Measurements from ENCODE around the gene CCR3. TPM values are rescaled to one million over a fixed set of nuclear protein-coding genes. Genes with fewer than 3 reads are reported as not detected.

CCR3 gene
- total RNA-seq, 1 donor from 2014 or later = not detected

DNA sequence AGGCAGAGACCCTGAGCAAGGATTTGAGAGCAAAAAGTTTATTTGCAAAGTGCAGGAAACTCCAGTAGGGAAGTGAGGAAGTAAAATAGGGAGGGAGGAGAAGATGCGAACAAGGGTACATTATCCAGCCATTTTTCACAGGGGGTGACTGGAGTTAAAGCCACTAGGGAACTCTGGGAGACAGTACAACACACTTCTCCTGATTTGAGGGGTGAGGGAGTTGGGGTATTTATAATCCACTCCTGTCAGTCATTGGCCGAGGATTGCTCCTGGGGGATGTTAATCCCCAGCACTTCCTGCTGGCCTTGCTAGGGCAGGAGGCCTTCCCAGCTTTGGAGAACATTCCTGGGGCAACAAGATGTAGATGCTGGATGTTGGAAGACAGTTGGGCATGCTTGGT, 28.2 kb downstream of the CCR3 start:
- no peak for DNase-seq (ENCODE audit: low spot score)
- peaks cover 7% of the 10 kb centered on the region for H3K36me3 Mint-ChIP-seq (ENCODE audit: low read depth, unreplicated experiment)
- H3K4me1 Mint-ChIP-seq (ENCODE audit: unreplicated experiment) = peaks cover 2% of the 10 kb centered on the region
- no peak overlapping the region for H3K27ac Mint-ChIP-seq (ENCODE audit: unreplicated experiment)
- no peaks in the 10 kb centered on the region for H3K9me3 Mint-ChIP-seq (ENCODE audit: unreplicated experiment)
- peaks cover 5% of the 10 kb centered on the region for H3K27me3 Mint-ChIP-seq (ENCODE audit: unreplicated experiment)
- TF ChIP-seq, protein P1, sequence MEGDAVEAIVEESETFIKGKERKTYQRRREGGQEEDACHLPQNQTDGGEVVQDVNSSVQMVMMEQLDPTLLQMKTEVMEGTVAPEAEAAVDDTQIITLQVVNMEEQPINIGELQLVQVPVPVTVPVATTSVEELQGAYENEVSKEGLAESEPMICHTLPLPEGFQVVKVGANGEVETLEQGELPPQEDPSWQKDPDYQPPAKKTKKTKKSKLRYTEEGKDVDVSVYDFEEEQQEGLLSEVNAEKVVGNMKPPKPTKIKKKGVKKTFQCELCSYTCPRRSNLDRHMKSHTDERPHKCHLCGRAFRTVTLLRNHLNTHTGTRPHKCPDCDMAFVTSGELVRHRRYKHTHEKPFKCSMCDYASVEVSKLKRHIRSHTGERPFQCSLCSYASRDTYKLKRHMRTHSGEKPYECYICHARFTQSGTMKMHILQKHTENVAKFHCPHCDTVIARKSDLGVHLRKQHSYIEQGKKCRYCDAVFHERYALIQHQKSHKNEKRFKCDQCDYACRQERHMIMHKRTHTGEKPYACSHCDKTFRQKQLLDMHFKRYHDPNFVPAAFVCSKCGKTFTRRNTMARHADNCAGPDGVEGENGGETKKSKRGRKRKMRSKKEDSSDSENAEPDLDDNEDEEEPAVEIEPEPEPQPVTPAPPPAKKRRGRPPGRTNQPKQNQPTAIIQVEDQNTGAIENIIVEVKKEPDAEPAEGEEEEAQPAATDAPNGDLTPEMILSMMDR (IDR thresholded peaks at IDR 0.05; ENCODE audit: unreplicated experiment) = no peak
- no peak overlapping the region for H3K4me3 Mint-ChIP-seq (ENCODE audit: unreplicated experiment)

DNA sequence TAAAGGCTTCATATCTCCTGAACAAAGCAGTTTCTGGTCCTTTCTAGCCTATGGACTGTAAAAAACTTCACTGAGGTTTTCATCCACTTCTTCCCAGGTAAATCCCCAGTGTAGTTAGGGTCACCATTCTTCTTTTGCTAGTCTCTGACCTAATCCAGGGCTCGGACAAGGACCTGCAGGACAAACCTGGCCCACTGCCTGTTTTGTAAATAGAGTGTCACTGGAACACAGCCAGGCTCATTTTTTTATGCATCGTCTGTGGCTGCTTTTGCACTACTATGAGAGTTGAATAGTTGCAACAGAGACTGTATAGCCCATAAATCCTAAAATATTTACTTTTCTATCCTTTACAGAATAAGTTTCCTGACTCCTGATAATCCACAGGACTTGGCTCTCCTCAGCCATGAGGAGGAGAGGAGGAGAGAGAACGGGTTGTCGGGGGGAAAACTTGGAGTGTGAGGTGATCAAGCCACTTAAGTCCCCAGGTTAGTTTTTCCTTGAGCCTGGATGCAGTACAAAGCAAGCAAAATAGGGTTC, 29.0 kb downstream of the CCR3 start:
- Mint-ChIP-seq H3K36me3 (ENCODE audit: low read depth, unreplicated experiment) (peaks cover 7% of the 10 kb centered on the region), H3K9me3 (ENCODE audit: unreplicated experiment) (no peaks in the 10 kb centered on the region), H3K27me3 (ENCODE audit: unreplicated experiment) (peaks cover 3% of the 10 kb centered on the region), H3K4me1 (ENCODE audit: unreplicated experiment) (peaks cover 2% of the 10 kb centered on the region), H3K27ac (ENCODE audit: unreplicated experiment) (no peak overlapping the region), H3K4me3 (ENCODE audit: unreplicated experiment) (no peak overlapping the region)
- TF ChIP-seq, protein P1 (IDR thresholded peaks at IDR 0.05; ENCODE audit: unreplicated experiment) = no peak
- DNase-seq (ENCODE audit: low spot score) = no peak

DNA sequence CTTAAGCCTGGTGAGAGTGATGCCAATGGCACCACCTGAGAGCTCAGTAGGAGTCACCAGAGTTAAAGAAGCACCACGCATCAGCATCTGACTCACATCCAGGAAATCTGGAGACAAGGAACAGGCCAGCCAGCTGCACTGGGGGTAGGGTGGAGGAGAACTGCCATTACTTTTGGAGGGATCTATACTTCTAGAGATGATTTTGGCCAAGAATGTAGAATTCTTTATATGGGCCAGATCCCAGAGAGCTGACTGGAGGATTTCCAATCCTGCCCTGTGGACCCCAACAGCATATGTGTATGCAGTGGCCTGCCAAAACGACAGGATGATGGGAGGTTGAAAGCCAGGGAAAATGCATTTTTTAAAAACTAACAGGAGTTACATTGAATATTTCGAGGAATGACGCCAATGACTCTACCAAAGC, 29.8 kb downstream of the CCR3 start:
- Mint-ChIP-seq H3K36me3 (ENCODE audit: low read depth, unreplicated experiment) (peaks cover 7% of the 10 kb centered on the region), H3K4me1 (ENCODE audit: unreplicated experiment) (peaks cover 2% of the 10 kb centered on the region), H3K9me3 (ENCODE audit: unreplicated experiment) (no peaks in the 10 kb centered on the region), H3K4me3 (ENCODE audit: unreplicated experiment) (no peak overlapping the region), H3K27ac (ENCODE audit: unreplicated experiment) (no peak overlapping the region), H3K27me3 (ENCODE audit: unreplicated experiment) (peaks cover 3% of the 10 kb centered on the region)
- TF ChIP-seq, protein P1 (IDR thresholded peaks at IDR 0.05; ENCODE audit: unreplicated experiment) = no peak
- DNase-seq (ENCODE audit: low spot score) = no peak

DNA sequence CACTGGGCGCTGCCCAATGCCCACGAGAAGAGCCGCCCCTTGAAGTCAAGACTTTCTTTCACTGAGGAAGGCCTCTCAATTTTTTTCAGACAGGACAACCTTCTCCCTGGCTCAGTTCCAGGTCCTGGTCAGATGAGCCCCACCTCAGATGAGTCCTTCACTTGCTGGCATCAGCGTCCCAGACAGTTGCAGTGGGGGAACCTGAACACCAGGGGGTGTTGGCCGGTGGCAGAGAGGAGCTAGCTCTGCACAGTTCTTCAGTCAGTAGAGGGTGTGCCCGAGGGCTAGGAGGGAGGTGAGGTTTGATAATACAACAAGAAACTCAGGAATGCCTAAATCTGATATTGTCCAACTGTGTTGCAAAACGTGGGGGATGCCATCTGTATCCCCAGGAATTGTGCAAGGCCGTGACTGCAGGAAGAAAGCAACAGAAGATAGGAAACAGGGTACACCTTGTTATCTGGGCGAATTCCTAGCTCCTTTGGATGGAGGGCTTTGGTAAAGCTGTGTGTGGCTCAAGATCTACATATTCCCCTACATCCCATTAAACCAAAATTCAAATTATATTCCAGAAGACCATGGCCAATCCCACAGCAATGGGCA, 34.3 kb downstream of the CCR3 start:
- Mint-ChIP-seq H3K27me3 (ENCODE audit: unreplicated experiment) (no peaks in the 10 kb centered on the region), H3K9me3 (ENCODE audit: unreplicated experiment) (peaks cover 5% of the 10 kb centered on the region), H3K4me1 (ENCODE audit: unreplicated experiment) (peaks cover 2% of the 10 kb centered on the region), H3K36me3 (ENCODE audit: low read depth, unreplicated experiment) (no peaks in the 10 kb centered on the region), H3K4me3 (ENCODE audit: unreplicated experiment) (no peak overlapping the region), H3K27ac (ENCODE audit: unreplicated experiment) (no peak overlapping the region)
- DNase-seq (ENCODE audit: low spot score) = peak; percentile 57
- TF ChIP-seq, protein P1 (IDR thresholded peaks at IDR 0.05; ENCODE audit: unreplicated experiment) = peak; percentile 56

DNA sequence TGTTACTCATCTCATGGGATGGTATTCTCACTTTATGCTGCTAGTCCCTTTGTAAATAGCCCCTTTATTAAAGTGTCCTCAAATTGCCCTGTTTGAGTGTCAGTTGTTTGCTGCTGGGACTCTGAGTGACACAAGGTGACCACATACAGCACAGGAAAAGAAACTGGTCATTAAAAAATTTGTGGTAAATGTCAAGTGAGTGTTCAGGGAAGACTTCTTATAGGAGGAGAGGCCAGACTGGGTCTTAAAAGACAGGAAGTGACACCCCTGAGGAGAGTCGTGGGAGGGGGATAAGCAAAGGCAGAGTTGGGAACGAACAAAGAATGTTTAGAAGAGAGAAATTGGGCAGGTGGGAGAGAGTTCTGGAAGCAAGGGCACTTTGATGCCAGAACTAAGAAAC, 35.2 kb downstream of the CCR3 start:
- Mint-ChIP-seq H3K9me3 (ENCODE audit: unreplicated experiment) (peaks cover 5% of the 10 kb centered on the region), H3K27ac (ENCODE audit: unreplicated experiment) (no peak overlapping the region), H3K27me3 (ENCODE audit: unreplicated experiment) (no peaks in the 10 kb centered on the region), H3K4me3 (ENCODE audit: unreplicated experiment) (no peak overlapping the region), H3K36me3 (ENCODE audit: low read depth, unreplicated experiment) (no peaks in the 10 kb centered on the region), H3K4me1 (ENCODE audit: unreplicated experiment) (peaks cover 2% of the 10 kb centered on the region)
- DNase-seq (ENCODE audit: low spot score) = no peak
- TF ChIP-seq, protein P1 (IDR thresholded peaks at IDR 0.05; ENCODE audit: unreplicated experiment) = no peak
